GM19324 (cell line): ENCODE results near the gene TBC1D2B.
"Not testable (repeated sequence)": the region's sequence is repeated elsewhere in the genome, so short reads cannot be mapped to it uniquely, and the experiment has no call there.

ENCODE experiments used
- ATAC-seq: cut with Tn5 transposase; IDR thresholded peaks from one replicate; pipeline ENCODE4 v1.9.1; 2021; ENCODE audit warnings: mild to moderate bottlenecking, moderate library complexity; ENCODE audit not compliant: unreplicated experiment, low FRiP score

Gene TBC1D2B

GRCh38 chr15:77980098-77980497, 97.4 kb downstream of the TBC1D2B start:
- no peak for ATAC-seq

DNA sequence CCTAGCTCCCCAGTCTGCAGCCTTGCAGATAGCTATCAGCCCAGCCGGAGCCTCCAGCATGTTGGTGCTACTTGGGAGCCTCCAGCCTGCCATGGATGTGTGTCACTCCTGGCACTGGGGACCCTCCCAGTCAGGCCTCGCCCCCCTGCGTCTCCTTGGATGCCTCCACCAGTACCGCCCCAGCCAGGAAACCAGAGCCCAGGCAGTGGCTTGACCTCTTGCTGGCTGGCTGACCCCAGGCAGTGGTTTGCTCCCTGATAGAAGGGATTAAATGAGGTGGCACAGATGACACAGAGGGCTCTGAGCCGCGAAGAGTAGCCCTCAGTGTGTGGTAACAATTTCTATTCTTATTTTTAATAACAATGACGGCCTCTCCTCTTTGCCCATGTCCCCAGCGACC, 98.4 kb downstream of the TBC1D2B start:
- not testable (repeated sequence) for ATAC-seq

GRCh38 chr15:77978759-77979145, 98.8 kb downstream of the TBC1D2B start:
- not testable (repeated sequence) for ATAC-seq

GRCh38 chr15:77977903-77978758, 99.4 kb downstream of the TBC1D2B start:
- not testable (repeated sequence) for ATAC-seq

GRCh38 chr15:77976760-77977525, 100.6 kb downstream of the TBC1D2B start:
- not testable (repeated sequence) for ATAC-seq

- not testable (repeated sequence) for ATAC-seq
Observed at GRCh38 chr15:77976095-77976450, 101.4 kb downstream of the TBC1D2B start.

- ATAC-seq, result no peak
Observed at GRCh38 chr15:77975332-77976094, 102.0 kb downstream of the TBC1D2B start.

GRCh38 chr15:77974416-77975331, 102.8 kb downstream of the TBC1D2B start:
- ATAC-seq, result no peak

DNA sequence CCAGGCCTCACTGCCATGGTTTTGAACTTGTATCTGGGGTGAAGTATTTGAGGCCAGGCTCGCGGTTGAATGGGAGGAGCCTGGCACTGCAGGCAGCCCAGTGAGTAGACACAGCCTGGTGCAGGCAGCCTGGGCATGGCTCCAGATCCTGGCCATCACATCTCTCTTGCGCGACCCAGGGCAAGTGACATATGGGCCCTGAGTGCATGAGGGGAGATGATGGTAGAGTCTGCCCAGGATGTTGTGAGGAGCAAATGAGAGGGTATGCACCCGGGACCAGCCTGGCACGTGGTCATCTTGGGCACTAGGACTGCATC, 103.5 kb downstream of the TBC1D2B start:
- ATAC-seq, result no peak

DNA sequence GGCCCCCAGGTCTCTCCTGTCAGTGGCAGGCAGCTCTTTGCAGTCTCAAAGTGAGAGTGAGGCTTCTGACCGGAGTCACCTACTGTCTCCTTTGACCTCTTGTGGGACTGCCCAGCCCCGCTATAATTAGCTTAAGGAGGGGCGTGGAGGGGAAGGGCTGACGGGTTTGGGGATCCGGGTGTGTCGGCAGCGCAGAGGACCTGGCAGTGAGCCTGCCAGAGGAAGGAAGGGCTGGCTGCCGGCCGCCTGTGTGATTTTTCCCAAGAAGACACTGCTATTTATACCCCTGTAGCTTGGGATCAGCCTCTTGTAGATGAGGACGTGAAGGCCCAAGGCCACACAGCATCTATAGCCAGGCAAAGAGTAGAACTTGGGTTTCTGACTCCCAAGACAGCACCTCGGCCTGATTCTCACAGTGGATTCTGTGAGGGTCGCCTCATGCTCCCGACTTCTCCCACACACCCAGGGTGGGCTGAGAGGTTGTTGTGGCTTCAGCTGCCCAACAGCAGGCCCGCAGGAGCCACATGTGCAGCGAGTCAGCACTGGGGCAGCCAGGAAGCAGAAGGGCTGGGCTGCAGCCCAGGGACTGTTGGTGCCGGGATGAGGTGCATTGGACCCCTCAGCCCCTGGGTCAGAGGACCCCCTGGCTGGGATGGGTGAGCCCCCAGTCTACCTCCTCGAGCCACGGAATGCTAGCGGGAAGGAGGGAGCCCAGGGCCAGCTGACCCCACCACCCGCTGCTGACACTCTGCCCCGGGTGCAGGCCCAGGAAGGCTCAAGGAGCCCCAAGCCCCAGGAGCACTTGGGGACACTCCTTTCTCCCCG, 104.0 kb downstream of the TBC1D2B start:
- ATAC-seq, result not testable (repeated sequence)

GRCh38 chr15:77972706-77973105, 104.8 kb downstream of the TBC1D2B start:
- ATAC-seq, result not testable (repeated sequence)

DNA sequence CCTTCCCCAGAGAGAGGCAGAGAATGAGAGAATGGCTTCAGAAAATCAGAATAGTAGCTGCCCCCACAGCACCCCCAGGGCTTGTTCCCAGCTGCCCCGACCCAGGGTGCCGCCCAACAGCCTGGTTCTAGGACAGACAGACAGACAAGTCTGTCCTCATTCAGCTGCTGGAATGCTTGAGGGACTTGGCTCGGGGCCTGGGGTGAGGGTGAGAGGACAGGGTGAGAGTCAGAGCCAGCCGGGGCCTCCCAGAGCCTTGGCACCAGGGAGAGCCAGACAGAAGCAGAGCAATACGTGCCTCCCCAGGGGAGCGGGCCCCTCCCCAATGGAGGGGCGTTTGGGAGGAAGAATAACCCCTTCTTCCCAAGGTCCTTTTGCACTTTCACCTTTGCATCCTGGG, 105.6 kb downstream of the TBC1D2B start:
- not testable (repeated sequence) for ATAC-seq

DNA sequence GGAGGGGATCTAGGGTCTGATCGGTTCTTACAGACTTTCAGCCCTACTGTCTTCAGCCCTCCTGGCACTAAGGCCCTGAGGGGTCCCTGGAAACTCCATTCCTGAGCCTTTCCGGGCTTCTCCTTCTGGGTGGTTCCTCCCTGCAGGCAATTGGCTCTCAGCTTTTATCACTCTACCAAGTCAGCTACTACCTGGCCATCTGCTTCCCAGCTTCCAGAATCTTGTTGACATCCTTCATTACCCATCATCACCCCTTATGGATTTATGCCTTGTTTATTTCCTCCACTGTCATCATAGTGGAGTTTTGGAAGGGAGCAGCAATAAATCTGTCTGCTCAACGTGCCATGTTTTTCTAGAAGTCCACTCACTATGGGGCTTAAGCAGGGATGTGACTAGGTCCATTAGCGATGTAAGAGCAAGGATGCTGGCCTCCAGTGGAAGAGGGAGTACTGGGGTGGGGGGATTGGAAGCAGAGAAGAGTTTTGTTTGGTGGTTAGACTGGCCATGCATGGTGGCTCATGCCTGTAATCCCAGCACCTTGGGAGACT, 106.6 kb downstream of the TBC1D2B start:
- ATAC-seq, result not testable (repeated sequence)

DNA sequence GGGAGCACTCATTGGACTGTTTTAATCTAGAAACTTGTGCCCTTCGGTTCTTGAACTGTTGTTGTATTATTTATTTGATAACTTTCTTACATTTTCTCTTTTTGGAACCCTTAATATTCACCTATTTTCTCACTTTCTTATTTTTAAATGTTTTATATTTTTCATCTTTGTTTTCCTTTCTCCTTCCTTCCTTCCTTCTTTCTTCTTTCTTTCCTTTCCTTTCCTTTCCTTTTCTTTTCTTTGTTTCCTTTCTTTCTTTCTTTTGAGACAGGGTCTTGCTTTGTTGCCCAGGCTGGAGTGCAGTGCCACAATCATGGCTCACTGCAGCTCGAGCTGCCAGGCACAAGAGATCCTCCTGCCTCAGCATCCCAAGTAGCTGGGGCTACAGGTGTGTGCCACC, 108.5 kb downstream of the TBC1D2B start:
- ATAC-seq, result no peak

DNA sequence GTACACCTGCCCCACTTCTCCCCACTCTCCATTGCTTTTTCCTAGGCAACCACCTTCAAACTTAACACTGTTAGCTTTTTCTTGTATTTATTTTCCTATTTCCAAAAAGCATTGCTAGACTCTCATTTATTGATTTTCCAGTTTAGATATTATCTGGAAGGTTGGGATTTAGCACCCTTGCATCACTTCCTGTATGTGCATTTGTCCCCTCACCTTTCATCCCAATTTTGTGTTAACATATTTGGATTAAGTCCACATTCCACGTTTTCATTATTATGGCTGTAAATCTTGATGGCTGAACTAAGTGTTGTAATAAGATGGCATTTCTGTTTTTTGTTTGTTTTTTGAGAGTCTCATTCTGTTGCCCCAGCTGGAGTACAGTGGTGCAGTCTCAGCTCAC, 109.7 kb downstream of the TBC1D2B start:
- ATAC-seq, result no peak

DNA sequence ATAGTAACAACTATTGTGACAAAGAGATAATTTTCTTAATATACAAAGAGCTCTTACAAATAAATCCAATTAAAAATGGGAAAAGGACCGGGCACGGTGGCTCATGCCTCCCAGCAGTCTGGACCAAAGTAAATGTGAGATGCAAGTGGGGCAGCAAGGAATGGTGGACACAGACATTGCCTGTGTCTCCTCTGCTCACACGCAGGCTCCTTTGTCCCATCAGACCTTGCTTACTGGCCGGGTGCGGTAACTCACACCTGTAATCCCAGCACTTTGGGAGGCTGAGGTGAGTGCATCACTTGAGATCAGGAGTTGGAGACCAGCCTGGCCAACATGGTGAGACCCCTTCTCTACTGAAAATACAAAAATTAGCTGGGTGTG, 110.3 kb downstream of the TBC1D2B start:
- ATAC-seq, result not testable (repeated sequence)

DNA sequence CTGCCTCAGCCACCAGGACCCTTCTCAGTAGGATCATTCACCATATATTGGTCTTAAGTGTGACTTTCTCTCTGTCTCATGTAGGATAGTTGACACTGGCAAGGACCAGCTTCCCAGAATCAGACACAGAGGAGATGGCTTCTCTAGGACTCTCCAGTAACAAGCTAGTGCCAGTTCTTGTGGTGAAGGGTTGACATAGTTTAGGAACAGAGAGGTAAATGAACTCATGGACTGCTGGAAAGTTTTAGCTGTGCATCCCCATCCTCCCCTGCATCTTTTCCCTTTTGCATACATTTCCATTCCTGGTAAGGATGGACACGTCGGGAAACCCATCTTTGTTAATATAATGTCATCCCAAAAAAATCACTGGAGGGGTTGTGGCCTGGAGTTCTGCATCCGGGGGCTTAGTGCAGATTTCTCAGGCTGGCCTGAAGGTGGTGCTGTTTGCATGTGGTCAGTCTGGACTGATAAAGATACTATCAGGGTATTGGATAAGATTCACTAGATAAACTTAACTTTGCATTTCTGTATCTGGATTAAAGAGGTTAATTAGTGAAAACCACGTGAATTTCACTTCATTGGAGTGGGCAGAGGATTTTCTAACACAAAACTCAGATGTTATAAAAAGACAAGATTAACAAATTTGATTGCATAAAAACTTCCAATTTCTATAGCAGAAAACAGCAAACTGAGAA, 110.8 kb downstream of the TBC1D2B start:
- no peak for ATAC-seq

DNA sequence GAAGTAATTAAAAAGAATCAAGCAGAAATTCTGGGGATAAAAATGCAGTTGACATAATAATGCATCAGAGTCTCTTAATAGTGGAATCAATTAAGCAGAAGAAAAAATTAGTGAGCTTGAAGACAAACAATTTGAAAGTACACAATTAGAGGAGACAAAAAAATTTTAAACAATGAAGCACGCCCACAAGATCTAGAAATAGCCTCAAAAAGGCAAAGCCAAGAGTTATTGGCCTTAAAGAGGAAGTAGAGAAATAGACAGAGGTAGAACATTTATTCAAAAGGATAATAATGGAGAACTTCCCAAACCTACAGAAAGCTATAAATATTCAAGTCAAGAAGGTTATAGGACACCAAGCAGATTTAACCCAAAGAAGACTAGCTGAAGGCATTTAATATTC, 113.3 kb downstream of the TBC1D2B start:
- ATAC-seq, result no peak
